Activated CD4-positive, alpha-beta T cell treated with anti-CD3 and anti-CD28 coated beads for 1 hour (primary cell): ENCODE results near the gene XAB2.
A peak's percentile ranks its signal among the peaks of the same experiment; 100 is the strongest.

Experiments
- DNase-seq: peaks from one replicate; pipeline ENCODE4 v3.0.0-alpha.2; 2020

XAB2 gene

DNA sequence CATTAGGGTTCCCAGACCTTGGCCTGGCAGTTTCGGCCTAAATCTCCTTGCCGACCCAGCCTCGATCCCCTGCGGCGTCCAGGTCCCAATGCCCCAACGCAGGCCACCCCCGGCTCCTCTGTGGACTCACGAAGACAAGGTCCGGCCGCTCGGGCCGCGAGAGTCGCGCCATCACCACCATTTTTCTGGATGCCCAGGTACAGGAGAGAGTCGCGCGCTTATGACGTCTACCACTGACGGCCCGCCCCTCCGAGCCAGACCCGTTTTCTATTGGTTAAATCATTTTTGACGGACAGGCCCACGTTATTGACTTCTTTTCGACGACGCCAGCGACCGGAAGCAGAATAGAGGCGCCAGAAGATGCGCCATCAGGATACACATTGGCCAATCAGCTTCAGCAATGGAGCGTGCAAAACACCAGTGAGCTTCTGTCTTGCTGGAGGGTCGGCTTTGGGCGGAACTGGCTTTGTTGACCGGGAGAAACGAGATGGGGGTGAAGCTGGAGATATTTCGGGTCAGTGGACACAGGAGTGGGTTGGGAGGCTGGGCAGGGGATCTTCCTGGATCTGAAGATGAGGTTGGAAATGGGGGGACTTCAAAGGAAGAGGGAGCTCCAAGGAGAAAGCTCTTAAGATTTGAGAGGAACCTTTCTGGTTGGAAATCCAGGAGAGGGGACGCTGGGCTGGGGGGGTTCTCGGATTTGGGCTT, at the start of gene XAB2, which contains the start of gene PET100:
XAB2 (minus strand) TSS at position 199 of the 708 bp plus-strand sequence; CDS start at position 181, 18 bp downstream.
PET100 (plus strand) TSS at position 447 of the 708 bp plus-strand sequence; CDS start at position 488, 41 bp downstream.
- DNase-seq, result peak; percentile 92

DNA sequence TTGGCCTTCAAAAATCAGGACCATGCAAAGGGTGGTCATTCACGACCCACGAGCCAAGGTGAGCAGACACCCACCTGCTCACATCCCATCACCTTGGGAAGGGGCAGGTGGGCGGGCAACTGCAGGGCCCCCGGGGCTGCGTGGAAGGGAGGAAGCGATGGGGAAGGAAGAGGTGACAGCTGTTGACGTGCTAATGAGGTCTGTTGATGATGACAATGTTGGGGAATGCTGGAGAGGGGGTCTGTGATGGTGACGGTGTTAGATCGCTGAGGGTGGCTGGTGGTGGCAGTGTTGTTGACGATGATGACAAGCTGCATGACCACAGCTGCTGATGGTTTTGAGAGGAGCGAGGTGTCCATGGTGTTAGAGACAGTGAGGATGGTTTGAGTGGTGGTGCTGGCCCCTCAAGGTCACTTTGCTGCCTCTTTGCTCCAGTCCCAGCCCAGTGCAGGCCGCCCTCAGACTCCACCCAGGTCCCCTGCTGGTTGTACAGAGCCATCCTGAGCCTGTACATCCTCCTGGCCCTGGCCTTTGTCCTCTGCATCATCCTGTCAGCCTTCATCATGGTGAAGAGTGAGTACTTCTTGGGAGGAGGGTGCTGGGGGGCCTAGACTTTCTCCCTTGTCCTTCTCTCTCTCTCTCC, 48.4 kb upstream of the XAB2 start:
- no peak for DNase-seq

DNA sequence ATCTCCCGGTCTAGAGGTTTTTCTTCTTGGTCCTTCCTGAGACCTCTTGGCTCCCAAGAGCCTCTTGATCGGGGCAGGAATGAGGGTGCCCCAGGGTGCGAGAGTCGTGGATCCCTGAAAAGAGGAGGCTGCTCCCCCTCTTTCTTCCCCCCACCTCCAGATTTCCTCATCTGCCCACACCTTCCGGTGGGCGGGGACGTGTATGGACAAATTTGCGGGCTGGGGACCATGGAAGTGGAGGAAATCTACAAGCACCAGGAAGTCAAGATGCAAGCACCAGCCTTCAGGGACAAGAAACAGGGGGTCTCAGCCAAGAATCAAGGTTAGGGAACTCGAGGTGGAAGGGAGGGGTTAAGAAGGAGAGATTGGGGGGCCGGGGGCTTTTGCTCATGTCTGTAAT, 47.5 kb upstream of the XAB2 start, which contains the start of gene MCEMP1:
MCEMP1 (plus strand) TSS at position 237 of the 400 bp plus-strand sequence; CDS start at position 268, 31 bp downstream.
- no peak for DNase-seq

DNA sequence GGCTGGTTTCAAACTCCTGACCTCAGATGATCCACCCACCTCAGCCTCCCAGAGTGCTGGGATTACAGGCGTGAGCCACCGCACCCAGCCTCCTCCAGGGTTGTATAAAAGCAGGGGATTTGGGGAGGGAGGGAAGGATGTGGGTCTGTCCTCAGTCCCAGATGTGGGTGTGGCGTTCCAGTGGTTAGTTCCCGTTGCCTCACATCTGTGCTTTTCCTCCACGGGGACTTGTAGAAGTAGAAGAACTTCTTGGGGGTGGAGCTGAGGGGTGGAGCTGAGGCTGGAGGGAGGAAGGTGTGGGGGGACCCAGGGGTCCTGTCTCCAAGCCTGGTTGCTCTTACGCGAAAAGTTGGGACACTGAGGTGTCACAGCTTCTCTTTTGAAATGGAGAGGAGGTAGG, 47.0 kb upstream of the XAB2 start:
- DNase-seq, result no peak

DNA sequence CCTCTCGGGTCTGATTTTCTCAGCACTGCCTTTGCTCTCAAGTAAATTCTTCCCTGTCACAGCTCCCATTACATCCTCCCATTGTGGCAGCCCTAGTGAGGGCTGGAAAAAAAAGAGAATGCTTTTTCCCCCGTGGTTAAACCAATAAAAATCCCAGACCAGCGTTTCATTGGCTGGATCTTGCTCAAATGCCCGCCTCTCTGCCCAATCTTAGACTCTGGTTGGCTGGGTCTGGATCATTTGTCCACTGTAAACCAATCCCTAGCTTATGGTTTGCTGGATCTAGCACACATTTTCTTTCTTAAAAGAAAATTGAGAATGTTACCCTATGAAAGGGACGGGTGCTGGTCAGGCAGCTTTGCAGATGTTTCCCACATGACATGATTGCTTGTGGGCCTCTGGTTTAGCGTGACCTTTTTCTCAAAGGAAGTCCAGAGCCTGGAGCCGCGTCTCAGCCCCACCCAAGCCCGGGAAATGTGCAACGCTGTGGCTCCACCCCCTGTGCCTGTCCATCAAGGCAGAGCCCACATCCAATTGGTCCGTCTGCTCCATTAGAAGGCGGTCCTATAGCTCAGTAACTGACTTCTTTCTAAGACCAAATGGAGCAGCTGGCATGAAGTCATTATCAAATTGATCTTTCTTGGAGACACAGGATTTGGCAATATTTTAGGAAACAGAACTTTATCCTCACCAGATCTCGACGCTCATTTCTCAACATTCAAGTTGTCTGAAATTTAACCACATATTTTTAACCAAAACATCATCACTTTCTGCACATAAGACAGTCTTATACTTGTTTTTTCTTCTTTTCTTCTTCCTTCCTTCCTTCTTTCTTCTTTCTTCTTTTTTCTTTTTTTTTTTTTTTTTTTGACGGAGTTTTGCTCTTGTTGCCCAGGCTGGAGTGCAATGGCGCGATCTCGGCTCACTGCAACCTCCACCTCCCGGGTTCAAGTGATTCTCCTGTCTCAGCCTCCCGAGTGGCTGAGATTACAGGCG, 45.0 kb upstream of the XAB2 start:
- no peak for DNase-seq

DNA sequence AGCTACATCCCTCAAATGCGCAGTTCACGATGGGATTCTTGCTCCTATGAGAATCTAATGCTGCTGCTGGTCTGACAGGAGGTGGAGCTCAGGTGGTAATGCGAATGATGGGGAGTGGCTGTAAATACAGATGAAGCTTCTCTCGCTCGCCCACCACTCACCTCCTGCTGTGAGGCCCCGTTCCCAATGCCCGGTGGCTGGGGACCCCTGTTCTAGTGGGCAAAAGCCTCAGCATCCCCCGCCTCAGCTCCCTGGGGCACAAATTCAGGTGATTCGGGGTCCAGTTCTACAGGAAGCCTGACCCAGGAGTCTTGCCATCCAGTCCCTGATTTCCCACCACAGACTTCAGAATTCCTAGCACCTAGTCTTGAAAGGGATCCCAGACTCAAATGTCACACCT, 43.2 kb upstream of the XAB2 start:
- no peak for DNase-seq

DNA sequence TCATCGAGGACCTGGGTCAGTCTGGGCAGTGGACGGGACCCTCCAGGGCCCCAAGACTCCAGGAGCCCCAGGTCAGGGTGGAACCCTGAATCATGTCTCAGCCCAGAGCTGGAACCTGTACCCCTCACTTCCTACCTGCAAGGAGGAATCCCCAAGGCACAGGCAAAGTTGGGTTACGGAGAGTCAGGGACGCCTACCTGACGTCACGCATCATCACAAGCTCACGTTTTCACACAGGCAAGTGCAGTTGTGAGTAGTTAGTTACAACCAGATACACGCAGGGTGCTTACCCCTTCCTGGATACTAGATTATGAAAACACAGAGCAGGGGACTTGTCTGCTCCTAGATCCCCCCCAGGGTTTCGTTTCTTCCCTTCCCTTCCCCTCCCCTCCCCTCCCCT, 41.4 kb upstream of the XAB2 start:
- DNase-seq, result no peak

DNA sequence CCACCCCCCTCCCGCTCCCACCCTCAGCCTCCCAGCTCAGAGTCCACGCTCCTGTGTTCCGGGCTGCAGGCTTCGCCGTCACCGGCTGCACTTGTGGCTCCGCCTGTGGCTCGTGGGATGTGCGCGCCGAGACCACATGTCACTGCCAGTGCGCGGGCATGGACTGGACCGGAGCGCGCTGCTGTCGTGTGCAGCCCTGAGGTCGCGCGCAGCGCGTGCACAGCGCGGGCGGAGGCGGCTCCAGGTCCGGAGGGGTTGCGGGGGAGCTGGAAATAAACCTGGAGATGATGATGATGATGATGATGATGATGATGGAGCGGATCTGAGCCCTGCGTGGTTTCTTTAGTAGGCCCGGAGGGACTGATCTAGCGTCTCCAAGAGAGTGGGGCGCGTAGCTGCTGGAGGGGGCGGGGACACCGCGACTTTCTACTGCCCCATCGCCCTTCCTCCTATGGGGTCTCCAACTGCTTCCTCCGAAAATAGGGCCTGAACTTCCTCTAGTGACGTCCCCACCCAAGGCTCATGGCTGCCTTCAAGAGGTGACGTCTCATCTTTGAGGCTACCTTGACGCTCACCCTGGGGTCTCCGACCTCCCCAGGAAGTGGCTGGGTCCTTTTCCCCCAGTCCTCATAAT, 40.9 kb upstream of the XAB2 start:
- no peak for DNase-seq

DNA sequence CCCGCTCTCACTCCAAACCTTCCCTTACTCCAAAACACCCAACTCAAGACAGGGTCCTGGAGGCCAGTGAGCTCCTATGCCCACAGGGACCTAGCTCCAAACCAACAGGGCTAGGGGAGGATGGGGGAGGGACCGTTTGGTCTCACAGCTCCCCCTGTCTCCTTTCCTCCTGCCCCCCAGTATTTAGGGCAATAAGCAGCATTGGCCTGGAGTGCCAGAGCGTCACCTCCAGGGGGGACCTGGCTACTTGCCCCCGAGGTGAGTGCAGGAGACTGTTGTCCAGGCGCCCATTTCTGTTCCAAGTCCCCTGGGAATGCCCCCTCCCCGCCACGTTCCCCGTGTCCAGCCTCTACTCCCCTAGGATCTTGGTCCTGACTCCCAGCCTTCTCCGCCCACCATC, 40.3 kb upstream of the XAB2 start:
- no peak for DNase-seq

DNA sequence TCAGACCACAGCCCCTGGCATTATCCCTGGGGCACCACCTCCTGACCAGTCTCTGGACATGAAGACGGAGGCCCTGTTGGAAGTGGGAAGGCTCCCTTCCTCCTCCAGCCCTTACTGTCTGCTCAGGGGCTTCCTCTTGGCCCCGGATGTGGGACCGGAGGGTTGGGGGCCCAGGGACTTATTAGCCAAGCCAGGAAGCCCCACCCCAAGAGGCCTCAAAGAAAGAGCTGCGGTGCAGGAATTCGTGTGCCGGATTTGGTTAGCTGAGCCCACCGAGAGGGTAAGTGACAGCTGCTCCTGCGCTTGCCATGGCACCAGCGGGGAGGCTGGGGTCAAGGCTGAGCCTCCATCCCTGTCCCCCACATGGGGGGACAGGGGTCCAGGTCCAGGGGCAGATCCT, 39.5 kb upstream of the XAB2 start, which contains the start of gene RETN:
RETN (plus strand) TSS at position 208 of the 400 bp plus-strand sequence. CDS start 278 bp downstream, outside the sequence.
- no peak for DNase-seq

DNA sequence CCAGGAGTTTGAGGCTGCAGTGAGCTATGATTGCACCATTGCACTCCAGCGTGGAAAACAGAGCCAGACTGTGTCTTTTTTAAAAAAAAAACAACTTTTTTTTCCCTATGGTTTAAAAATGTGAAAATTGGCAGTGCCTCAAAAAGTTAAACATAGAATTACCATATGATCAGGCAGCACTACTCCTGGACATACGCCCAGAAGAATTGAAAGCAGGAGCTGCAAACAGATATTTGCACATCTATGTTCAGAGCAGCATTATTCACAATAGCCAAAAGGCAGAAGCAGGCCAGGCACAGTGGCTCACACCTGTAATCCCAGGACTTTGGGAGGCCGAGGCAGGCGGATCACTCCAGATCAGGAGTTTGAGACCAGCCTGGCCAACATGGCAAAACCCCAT, 35.7 kb upstream of the XAB2 start:
- DNase-seq, result no peak

DNA sequence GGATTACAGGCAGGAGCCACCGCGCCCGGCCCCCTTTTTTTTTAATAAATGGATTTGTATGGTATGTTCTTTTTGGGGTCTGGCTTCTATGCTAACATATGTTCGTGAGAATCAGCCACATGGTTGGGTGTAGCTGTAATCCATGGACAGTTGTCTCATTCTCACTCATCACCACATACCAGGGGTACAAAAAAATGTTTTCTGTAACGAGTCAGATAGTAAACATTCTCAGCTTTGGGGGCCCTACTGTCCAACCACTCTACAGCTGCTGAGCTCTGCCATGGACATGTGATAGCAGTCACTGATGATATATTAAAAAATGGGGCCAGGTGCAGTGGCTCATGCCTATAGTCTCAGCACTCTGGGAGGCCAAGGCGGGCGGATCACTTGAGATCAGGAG, 34.4 kb upstream of the XAB2 start:
- DNase-seq, result no peak

DNA sequence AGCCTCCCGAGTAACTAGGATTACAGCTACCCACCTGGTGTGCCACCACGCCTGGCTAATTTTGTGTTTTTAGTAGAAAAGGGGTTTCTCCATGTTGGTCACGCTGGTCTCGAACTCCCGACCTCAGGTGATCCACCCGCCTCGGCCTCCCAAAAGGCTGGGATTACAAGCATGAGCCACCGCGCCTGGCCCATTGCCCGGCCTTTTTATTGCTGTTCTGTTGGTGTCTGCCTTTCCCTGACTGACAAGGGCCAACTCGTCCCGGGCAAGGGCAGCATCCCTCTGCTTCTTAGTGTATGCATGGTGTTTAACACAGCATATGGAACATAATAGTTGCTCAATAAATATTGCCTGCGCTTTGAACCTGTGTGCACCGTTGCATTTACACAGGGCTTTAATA, 33.3 kb upstream of the XAB2 start:
- no peak for DNase-seq

DNA sequence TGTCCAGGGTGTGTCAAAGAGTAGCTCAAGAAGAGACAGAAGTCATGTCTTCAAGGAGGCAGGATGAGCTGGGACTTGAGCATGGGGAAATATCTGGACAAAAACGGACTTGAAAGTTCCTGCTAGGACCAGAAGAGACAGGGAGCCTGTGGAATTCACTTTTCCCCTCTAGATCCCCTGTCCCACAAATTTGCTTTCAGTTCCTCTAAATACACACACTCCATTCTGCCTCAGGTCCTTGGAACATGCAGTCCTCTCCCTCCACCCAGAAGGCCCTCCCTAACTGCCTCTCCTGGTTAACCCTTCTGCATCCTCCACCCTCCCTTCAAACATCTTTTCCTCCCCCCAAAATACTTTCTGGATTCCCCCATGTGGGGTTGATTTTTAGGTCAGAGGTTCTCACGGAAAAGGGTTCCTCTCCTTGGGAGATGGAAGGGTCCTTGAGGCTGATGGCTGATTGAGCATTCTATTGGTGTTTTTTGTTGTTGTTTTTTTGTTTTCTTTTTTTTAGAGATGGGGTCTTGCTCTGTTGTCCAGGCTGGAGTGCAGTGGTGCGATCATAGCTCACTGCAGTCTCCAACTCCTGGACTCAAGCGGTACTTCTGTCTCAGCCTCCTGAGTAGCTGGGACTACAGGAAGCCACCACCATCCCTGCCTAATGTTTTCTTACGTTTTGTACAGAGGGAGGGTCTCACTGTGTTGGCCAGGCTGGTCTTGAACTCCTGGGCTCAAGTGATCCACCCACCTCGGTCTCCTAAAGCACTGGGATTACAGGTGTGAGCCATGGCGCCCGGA, 32.6 kb upstream of the XAB2 start:
- DNase-seq, result no peak

DNA sequence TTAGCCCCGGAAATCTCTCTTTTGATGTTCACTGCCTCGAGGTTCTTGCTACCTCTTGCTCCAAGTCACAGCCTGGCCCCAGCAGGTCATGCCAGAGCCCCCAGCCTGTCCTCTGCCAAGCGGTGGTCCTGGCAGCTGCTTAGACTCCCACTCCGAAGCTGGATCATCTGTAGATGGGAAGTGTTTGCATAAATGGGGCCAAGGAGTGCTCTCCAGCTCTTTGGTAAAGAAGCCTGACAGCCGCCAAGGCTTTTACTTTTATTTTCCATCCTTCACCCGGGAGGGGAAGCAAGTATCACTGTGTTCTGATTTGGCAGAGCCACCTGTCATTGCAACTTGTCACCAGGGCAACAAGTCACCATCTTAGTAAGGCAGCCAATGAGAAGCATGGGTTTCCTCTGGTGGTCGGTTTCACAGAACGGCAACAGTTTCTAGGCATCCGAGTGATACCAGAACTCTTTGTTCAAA, 28.9 kb upstream of the XAB2 start:
- DNase-seq, result peak; percentile 22

DNA sequence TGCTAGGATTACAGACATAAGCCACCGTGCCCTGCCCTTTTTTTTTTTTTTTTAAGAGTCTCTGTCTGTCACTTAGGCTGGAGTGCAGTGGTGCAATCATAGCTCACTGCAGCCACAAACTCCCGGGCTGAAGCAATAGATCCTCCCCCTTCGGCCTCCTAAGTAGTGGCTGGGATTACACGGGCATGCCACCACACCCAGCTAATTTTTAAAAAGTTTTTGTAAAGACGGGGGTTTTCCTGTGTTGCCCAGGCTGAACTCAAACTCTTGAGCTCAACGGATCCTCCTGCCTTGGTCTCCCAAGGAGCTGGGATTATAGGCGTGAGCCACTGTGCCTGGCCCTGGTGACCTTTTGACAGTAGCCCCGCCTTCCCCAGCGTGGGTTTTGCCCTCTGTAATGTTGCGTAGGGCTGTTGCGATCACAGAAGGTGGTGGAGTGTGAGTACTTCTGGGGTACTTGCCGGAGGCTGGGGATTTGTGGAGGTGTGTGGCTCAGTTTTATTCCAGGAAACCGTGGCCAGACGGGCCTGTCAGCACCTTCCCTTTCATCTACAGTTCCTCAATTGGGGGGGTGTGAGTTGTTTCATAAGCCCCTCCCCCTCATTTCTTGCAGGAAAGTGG, 27.9 kb upstream of the XAB2 start:
- DNase-seq, result no peak

DNA sequence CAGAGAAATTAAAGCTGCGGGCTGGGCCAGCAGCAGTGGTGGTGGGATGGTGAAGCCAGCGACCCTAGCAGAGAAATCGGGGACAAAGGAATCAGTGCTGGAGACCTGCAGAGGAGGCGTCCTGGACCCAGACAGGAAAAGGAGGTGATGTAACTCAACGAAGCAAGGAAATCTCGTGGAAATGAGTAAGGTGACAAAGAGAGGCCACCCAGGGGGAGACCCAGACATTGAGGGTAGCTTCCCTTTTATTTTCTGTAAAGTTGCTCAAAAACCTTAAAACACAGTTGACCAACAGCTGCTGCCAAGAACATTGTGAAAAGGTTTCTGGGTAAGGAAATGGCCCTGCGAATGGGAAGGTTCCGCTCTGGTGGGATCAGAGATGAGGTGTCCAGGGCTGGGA, 26.2 kb upstream of the XAB2 start:
- no peak for DNase-seq

DNA sequence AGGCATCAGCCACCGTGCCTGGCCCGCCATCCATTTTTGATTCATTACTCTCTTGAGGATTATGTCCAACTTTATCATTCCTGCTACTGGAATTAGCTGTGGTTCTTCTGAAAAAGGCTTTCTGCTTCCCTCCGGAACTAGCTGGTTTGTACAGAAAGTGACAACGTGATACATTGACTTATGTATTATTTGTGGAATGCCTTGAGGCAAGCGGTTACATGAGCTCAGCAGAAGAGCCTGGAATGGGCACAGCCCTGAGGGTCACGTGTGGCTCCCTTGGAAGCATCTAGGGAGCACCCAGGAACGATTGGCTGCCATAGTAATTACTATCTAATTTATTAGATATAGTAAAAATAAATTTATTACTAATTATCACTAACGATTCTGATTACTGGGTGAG, 25.1 kb upstream of the XAB2 start:
- no peak for DNase-seq

DNA sequence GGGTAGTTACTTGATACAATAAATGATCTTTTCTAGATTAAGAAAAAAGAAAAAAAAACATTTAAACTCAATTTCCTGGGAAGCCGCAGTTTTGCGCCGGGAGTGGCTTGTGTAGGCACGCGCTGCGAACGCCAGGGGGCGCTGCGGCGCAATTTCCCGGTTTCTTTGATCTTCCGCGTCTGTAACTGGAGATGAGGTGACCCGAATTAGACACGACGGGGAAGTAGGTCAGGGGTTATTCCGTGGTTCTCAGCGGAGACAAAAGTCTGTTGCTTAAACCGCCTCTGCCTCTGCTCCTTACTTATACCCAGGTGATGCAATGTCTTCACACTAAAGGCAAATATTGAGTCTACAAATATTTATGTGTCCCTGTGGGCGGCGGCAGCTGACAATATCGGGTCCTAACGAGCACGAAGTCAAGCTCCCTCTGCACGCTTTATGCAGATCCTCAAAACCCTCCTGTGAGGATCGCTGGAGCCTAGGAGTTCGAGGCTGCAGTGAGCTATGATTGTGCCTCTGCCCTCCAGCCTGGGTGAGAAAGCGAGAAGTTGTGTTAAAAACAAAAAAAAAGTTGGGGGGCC, 22.8 kb upstream of the XAB2 start:
- peak; percentile 78 for DNase-seq

DNA sequence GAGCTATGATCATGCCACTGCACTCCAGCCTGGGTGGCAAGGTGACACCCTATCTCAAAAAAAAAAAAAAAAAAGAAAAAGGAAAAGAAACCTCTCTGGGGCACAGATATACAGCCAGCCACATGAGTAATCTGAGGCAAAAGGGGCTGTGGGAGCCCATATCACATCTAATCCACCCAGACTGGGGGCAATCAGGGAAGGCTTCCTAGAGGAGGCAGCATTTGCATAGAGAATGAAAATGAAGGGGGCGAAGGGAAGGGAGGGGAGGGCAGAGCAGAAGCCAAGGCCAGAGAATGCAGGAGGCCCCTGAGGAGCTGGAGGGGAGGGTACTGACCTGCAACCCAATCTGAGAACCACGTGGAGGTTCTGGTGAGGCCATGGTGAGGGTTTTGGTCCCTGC, 20.8 kb upstream of the XAB2 start:
- no peak for DNase-seq
